Fibroblast of skin of back (primary cell): Measurements from ENCODE around the gene PKM.

Experiments
- DNase-seq: peaks from one replicate; pipeline ENCODE4 v3.0.0-alpha.2; 2013

The PKM gene

GRCh38 chr15:72155003-72155621 lies 75.9 kb downstream of the PKM start:
- DNase-seq = peak; percentile 60

DNA sequence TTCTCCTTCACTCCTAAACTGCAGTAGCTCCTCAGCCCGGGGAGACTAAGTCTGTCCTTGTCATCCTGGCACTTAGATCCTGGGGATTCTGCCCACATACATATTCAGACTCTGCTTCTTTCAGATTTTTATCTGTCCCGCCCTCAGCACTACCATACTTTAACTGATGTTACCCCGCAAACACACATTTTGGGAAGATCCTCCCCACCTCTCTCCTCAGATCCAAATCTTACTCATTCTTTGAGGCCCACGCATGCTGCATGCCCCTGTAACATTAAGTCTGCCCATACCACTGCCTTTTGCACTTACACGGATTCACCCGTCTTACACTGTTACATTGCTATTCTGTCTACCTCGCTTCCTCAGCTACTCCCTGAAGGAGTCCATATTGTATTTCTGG lies 76.7 kb downstream of the PKM start:
- no peak for DNase-seq

DNA sequence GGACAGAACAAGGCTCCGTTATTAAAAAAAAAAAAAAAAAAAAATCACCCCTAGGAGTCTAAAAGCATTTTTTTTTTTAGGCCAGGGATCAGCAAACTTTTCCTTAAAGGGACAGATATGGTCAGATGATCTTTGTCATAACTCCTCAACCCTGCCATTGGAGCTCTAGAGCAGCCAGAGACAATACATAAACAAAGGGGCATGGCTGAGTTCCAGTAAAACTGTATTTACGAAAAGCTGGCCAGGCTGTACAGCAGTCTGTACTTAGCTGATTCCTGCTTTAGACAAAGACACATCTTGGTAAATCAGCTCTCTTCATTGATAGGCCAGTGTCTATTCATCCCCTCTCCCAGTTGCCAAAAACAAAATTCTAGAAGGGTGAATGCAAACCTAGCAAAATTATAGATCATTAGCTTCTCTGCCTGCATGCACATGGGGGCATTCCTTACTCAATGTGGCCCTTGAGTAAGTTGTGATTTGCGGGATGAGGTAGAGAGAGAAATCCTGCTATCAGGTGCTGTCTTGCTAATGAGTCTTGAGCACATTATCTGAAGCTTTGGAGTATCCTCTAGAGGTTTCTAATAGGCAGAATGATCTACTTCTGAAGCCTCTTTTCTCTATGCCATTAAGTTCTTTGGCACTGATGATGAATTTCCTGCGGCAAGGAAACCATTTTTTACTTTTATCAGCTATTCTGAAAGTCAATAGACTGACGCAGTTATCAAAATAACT lies 77.6 kb downstream of the PKM start:
- DNase-seq = no peak
